Measurements from ENCODE around the gene DNMBP.
"Not testable (repeated sequence)": the region's sequence is repeated elsewhere in the genome, so short reads cannot be mapped to it uniquely, and the experiment has no call there.

DNA sequence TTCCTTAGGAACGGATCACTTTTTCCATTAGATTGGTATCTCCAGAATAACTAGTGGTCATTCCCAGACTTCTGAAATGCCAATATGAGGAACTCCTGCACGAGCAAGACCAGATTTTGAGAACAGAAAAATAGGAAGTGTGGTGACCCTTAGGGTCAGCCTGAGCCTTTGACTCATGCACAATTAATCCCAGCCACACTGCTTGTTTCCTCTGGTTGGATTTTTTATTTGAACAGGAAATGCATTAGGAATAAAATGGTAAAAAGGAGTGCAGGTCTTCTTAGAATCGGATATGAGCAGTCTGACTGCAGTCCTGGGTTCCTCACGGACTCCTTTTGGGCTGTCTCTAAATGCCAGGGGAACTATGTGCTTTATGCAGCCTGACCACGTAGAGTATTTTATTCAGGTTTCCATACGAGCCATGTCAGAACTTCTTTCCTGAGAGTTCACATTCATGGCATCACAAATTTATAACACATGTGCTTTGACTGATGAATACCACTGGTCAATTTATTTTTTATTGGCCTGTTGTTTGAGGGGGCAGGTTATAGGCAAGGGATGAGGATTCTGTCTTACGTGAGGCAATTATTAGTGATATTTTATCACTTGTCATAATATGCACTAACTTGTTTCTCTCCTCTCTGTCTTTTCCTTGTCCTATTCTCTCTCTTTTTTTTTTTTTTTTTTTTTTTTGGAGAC is 46.1 kb downstream of the DNMBP start:
- TF ChIP-seq EZH2phosphoT487 (IDR thresholded peaks at IDR 0.05; ENCODE audit: insufficient read depth, low read depth); EZH2 (IDR thresholded peaks at IDR 0.05; ENCODE audit: insufficient read depth, poor library complexity, severe bottlenecking): not testable (repeated sequence)
